NCI-H2227 (cell line): ENCODE data around the gene OVOL2.

Experiments used
- DNase-seq: peaks from one replicate; lab custom pipeline; 2025; ENCODE audit not compliant: unreplicated experiment; lab: John Stamatoyannopoulos, UW

OVOL2 gene

DNA sequence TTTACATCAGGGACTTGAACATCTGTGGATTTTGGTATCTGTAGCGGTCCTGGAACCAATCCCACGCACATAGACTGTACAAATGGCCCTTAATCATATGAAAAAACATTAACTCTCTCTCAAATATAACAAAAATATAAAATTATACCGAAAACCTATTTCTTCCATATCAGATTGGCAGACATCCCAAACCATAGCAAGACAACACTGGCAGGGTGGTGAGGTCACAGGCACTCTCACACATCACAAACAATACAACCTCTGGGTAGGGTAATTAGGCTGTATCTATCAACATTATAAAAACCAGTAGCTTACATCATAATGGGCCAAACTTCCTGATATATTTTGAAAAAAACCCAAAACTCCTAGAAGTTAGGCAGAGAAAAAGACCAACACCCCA lies 40.9 kb downstream of the OVOL2 start:
- no peak for DNase-seq

DNA sequence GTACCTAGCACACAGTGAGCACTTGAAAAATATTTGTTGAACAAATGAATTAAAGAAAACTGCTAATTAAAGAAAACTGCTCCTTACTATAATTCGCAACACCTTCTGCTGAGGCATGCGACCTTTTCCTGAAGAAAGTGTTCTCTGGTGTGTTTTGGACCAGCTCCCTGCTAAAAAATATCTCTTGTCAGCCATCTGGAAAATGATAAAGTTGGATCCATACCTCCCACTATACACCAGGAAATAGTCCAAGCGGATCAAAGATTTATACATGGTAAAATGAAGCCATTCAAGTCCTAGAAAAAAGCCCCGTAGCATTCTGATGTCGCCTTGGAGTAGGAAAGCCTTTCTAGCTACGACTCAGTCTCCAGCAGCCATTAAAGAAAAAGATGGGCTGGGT lies 43.3 kb downstream of the OVOL2 start:
- DNase-seq = no peak

DNA sequence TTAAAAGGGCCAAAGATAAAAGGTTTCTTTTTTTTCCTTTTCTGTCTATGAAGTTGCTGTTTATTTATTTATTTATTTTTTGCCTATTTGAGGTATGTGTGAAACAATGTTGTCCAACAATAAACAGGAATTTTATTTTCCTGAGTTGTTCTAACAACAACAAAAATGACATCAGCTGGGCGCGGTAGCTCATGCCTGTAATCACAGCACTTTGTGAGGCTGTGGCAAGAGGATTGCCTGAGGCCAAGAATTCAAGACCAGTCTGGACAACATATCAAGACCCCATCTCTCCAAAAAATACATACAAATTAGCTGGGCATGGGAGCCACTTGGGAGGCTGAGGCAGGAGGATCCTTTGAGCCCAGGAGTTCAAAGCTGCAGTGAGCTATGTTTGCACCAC lies 44.8 kb downstream of the OVOL2 start:
- no peak for DNase-seq

DNA sequence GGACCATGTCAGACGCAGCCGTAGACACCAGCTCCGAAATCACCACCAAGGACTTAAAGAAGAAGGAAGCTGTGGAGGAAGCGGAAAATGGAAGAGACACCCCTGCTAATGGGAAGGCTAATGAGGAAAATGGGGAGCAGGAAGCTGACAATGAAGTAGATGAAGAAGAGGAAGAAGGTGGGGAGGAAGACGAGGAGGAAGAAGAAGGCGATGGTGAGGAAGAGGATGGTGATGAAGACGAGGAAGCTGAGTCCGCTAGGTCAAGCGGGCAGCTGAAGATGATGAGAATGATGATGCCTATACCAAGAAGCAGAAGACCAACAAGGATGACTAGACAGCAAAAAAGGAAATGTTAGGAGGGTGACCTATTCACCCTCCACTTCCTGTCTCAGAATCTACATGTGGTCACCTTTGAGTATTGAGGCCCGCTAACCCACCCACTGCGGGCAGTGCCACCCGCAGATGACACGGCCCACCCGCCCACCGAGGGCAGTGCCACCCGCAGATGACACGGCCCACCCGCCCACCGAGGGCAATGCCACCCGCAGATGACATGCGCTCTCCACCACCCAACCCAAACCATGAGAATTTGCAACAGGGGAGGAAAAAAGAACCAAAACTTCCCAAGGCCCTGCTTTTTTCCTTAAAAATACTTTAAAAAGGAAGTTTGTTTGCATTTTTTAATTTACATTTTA lies 45.6 kb downstream of the OVOL2 start:
- DNase-seq = no peak

DNA sequence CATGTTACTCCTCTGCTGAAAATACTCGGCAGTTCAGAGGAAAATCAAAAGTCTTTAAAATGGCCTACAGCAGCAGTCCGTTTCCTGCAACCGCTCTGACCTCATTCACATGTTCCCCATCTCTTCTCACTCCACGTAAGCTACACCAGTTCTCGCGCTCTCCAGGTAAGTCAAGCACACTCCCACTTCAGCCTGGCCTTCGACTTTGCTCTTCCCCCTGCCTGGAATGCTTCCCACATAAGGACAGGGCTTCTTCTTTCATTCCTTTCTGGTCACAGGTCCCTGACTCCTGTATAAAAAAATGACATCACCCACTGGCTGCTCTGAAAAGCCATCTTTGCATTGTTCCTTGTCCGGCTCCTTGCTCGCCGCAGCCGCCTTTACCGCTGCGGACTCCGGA lies 46.2 kb downstream of the OVOL2 start:
- DNase-seq = no peak

DNA sequence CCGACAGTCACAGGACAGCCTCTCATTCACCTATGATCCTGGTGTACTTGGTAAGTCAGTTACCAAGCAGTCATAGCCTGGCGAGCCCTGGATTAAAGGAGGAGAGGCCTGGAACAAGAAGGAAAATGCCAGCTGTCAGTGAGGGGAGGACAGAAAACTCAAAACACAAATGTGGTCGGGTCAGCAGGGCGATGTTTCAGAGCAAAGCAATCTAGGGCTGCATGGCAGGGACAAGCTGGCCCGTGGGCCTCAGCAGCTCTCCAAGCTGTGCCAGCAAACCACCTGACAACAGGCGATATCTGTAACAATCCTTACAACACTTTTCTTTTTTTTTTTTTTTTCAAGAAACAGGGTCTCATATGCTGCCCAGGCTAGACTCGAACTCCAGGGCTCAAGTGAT lies 48.6 kb downstream of the OVOL2 start:
- no peak for DNase-seq

DNA sequence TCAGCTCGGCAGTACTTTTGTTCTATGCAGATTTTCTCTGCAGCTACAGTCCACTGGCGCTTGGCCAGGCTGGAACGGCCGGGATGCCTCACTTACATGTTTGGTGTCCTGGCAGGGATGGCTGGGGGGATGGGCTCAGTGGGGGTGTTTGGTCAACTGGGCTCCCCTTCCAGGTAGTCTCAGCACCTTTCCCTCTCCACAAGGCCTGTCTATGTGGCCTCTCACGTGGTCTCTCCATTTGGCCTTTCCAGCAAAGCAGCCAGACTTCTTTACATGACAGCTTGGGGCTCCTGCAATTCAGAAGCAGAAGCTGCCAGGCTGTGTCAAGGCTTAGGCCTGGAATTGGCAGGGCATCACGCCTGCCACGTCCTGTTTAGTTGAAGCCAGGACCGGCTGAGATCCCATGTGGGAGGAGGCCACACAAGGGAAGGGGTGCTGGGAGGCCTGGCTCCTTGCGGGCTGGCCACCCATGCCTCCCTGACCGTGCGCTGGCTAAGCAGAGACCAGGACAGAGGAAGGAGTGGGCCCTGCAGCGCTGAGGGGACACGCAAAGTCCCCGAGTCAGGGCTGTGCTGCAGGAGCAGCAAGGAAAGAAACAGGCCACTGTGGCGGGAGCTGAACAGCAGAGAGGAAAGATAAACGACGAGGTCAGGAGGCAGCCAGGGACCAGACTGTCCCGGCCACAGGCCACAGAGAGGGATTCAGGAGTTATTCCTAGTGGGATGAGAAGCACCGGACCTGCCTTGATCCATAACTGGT lies 50.0 kb downstream of the OVOL2 start:
- DNase-seq = no peak

DNA sequence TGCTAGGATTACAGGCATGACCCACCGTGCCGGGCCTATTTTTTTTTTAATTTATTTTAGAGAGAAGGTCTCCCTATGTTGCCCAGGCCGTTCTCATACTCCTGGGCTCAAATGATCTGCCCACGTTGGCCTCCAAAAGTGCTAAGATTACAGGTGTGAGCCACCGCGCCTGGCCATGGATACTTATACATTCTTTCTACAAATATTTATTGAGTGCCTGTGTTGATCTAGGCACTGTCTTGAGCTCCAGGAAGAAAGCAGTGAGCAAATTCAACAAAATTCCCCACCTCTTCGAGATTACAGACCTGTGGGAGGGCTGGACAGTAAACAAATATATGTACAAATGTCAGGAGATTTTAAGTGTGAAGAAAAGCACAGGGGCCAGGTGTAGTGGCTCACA lies 51.0 kb downstream of the OVOL2 start:
- no peak for DNase-seq

DNA sequence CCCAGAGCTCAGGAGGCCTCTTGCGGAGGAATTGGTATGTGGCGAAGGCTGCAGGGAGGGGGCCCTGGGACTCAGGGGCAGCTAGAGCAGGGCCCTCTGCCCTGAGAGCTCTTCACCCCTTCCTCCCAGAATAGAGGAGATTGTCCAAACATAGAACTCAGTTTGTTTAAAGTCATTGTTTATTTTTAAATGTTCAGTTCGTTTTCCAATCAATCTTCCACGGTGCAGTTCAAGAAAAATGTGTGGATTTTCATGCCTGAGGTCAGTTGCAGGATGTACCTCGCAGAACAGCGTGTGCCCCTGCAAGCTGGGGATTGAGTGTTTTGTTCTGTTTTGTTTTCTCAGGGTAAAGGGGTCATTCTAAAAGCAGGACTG lies 51.7 kb downstream of the OVOL2 start:
- no peak for DNase-seq

DNA sequence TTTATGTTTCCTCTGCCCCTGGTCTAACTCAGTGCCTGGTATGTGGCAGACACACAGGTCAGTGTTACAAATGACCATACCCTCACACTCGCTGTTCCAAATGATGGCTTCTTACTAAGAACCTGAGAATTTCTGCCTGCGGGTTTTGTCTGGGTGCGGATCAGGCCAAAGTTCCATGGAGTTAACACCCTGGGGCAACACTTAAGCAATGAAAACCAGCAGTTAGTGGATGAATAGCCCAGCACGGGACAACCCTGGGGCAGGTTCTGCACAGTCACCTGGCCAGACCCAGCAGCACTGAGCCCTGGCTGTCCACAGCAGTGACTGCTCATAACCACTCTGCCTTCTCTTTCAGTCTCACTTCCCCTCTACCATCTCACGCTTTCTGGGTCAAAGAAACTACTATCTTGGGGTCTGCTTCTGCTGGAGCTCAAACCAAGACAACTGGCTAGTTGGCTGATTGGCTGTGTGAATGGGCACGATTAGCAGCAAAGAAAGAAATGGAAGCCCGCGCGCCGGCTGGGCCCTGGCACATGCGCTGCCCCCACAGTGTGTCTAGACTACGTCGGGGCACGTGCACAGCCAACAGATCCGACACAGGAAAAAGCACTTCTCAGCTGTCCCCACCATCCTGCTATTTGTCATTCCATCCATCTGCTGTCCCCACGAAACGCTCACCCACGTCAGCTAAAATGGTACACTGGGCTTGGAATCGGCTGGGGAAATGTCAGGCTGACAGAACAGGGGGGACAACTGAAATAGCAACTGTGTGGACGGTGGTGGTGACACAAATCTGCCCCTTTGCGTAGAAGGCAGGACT lies 52.3 kb downstream of the OVOL2 start:
- DNase-seq = no peak

DNA sequence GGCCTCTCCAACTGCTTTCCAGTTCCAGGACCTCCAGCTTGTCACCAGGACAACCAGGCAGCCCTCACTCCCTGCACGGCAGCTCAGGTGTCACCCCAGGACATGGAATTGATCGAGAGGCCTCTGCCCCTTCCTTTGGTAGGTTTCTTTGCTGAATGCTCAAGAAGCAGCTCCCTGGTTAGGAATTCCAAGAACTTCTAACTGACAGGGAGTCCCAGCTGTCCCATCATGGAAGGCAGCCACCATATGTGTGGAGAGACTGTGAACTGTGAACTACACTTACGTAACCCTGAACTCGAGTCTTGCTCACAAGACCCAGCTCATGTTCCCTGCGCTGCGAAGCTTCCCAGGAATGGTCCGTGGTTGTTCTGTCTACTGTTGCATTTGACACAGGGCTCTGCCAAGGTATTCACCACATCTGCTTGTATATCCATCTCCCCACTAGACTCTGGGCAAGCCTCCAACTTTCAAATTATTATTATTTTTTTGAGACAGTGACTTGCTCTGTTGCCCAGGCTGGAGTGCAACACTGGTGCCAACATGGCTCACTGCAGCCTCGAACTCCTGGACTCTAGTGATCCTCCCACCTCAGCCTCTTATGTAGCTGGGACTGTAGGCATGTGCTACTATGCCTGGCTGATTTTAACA lies 53.2 kb downstream of the OVOL2 start:
- no peak for DNase-seq

DNA sequence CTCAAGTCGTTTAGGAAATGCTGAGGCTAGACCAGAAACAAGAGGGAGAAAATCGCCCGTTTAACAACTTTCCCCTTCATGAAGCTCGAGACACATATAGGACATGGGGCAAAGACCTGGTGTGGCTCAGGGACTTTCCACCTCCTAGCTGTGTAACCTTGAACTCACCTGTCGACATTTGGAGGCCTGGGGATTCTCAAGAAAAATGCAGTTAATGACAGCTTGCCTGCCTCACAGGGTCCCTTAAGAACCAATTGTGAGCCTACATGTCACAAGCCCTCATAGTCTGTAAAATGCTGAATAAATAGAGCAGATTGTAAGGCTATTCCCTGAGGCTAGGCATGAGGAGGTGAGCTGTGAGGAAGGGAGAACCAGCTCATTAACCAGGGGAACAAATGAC lies 53.8 kb downstream of the OVOL2 start:
- DNase-seq = no peak

DNA sequence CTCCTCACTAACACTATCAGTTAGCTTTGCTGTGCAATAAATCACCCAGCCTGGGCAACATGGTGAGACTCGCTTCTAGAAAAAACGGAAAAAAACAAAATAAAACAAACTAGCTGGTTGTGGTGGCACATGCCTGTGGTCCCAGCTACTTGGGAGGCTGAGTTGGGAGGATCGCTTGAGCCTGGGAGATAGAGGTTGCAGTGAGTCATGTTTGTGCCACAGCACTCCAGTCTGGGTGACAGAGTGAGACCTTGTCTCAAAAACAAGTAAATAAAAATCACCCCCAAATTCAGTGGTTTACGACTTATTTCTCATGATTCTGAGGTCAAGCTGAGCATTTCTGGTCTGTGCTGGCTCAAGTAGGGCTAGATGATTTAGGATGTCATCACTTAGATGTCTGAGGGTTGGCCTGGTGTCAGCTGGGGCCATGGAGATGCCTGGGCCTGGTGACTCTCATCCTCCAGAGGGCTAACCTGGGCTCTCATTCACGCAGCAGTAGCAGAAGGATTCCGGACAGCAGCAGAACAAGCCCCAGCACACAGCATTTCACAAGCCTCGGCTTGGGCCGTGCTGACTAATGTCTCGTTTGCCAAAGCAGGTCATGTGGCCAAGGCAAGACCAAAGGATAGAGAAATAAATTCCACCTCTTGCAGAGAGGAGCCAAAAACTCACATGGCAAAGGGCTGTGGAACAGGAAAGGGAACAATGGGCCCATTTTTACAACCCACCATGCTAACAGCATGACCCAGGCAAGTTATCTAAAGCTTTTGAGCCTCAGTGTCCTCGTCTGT lies 56.4 kb downstream of the OVOL2 start:
- no peak for DNase-seq

DNA sequence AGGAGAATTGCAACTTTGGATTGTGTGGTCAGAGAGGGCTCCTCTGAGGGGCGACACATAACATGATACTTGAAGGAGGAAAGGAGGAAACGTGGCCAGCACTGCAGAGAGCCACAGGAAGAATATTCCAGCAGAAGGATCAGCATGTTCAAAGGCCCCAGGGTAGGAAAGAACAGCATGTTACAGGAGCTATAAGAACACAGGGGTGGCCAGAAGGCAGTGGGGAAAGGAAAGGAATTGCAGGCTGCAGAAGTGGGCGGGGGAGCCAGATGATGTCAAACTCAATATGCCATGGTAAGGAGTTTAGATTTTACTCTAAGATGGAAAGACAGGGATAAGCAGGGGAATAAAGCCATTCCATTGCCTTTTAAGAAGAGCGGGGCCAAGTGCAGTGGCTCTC lies 58.1 kb downstream of the OVOL2 start:
- DNase-seq = no peak

DNA sequence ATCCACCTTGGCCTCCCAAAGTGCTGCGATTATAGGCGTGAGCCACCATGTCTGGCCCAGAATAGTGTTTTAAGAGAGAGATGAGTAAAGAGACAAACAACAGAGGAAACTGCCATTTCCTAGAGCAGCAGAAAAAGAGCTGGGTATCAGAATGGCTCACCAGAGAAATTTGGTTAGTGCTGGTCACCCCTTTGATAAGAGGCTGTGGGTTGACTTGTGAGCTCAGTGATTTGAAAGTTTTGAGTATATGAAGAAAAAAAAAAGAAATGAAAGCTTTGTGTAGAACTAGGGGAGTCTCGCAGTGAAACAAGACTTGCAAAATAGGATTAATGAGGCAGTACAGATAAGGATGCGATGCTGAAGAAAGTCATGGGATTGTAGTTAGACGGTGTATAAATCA lies 59.3 kb downstream of the OVOL2 start:
- DNase-seq = no peak

DNA sequence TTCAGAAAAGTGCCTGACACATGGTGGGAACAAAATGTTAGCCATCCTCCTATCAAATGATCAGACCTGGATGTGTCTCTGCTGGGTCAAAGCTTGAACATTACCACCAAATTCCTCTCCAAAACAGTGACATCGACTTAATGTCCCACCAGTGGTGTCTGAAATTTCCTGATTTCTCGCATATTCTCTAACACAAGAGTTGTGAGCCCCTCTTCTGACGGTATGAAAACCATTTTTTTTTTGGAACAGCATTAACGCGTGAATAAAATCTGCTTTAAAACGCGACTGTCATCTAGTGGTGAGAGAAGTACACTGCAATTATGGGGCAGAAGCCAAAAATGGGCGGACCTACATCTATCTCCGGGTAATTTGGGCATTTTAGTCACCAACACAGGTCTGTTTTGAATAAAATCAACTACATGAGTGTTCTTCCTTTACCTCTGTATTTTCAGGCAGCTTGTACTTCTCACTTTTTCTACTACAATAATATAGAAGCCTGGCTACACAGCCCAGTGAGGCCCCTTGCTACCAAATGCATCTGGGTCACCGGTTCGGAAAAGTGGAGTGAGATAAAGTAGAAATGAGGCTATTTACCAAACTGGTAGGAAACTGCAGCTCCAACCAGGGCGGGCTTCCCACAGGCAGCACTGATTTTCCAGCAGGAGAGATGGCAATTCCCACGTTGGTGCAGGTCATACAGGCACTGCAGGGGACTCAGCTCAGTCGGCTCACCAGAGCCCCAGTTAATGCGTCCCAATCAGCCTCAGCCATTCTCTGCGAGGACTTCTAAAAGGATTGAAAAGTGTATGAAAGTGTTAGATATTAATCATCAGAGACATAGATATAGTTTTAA lies 61.5 kb downstream of the OVOL2 start:
- DNase-seq = peak; percentile 79

DNA sequence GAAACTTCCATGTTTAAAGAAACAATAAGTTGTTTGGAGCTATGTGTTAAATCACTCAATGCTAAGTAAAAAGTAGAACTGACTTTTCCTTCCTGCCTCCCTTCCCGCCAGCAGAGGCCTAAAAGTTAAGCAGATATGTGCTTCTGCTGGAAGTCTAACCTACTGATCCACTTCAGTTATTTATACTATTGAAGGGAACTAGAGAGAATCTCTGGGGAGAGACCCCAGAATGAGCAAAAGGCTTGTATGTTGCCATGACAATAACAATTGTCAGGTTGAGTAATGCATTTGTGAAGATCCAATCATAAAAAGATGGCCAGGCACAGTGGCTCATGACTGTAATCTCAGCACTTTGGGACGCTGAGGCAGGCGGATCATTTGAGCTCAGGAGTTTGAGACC lies 64.2 kb downstream of the OVOL2 start:
- DNase-seq = no peak

DNA sequence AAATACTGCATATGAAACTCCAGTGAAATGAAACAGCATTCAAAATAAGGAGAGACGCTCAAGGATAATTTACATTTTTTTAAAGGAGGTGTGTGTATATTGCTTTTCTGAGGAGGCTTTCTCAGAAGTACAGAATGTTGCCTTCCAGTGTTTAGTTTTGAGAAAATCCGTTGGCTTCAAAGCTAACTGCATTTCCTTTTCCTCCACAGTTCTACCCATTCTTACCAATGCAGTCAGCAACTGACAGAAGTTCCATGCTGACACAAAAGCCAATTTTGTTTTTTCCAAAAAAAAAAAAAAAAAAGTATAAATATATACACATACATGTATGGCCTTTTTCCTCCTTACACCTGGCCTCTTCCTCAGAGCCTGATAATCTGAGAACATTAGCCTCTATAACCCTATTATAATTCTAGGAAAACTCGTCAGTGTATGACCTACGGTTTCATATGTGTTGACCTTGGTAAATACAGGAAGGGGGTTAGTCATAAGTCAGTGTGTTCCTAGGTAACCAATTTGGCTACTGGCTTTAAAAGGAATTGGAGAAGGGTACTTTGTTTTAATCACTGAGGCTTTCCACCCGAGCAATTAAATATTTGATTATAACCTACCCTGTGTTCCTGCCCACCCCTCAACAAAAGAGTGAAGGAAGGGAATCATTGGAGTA lies 64.7 kb downstream of the OVOL2 start:
- no peak for DNase-seq

DNA sequence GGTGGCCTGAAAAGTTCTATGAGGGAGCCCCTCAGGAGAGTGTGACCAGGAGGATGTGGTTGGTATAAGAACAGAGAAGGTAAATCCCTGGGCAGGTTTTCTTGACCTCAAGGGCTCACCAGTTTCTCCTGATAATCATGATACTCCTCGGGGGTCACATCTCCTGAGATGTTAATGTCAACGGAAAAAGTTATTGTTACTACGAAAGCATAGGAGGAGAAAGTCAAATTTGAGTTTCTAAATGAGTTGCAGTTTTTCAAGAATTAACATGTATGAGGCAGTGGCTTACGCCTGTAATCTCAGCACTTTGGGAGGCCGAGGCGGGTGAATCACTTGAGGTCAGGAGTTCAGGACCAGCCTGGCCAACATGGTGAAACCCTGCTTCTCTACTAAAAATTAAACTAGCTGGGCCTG lies 65.5 kb downstream of the OVOL2 start:
- no peak for DNase-seq
